ENCODE data around the gene PPP1R12B.
A peak's percentile ranks its signal among the peaks of the same experiment; 100 is the strongest.
"Not testable (repeated sequence)": the region's sequence is repeated elsewhere in the genome, so short reads cannot be mapped to it uniquely, and the experiment has no call there.

The PPP1R12B gene

GRCh38 chr1:202349206-202349928, 868 bp downstream of the PPP1R12B start:
- no peak for DNase-seq

- no peak for DNase-seq
Observed at GRCh38 chr1:202351725-202352124, 3.2 kb downstream of the PPP1R12B start.

GRCh38 chr1:202352583-202353197, 4.2 kb downstream of the PPP1R12B start:
- not testable (repeated sequence) for DNase-seq

- no peak for DNase-seq
Observed at GRCh38 chr1:202355944-202356553, 7.5 kb downstream of the PPP1R12B start.

GRCh38 chr1:202357506-202357905, 9.0 kb downstream of the PPP1R12B start:
- no peak for DNase-seq

GRCh38 chr1:202361224-202361623, 12.7 kb downstream of the PPP1R12B start:
- DNase-seq, result no peak

GRCh38 chr1:202361701-202362100, 13.2 kb downstream of the PPP1R12B start:
- no peak for DNase-seq

GRCh38 chr1:202362212-202362611, 13.7 kb downstream of the PPP1R12B start:
- DNase-seq, result no peak

GRCh38 chr1:202365092-202365815, 16.8 kb downstream of the PPP1R12B start:
- DNase-seq, result no peak

GRCh38 chr1:202367271-202367670, 18.8 kb downstream of the PPP1R12B start:
- no peak for DNase-seq

- DNase-seq, result not testable (repeated sequence)
Observed at GRCh38 chr1:202370906-202371305, 22.4 kb downstream of the PPP1R12B start.

GRCh38 chr1:202374099-202374498, 25.6 kb downstream of the PPP1R12B start:
- DNase-seq, result no peak

GRCh38 chr1:202375175-202375574, 26.7 kb downstream of the PPP1R12B start:
- not testable (repeated sequence) for DNase-seq

- no peak for DNase-seq
Observed at GRCh38 chr1:202376247-202376646, 27.7 kb downstream of the PPP1R12B start.

- DNase-seq, result peak; percentile 22
Observed at GRCh38 chr1:202379884-202380529, 31.5 kb downstream of the PPP1R12B start.

GRCh38 chr1:202380535-202380934, 32.0 kb downstream of the PPP1R12B start:
- not testable (repeated sequence) for DNase-seq

- not testable (repeated sequence) for DNase-seq
Observed at GRCh38 chr1:202381867-202382266, 33.4 kb downstream of the PPP1R12B start.

- DNase-seq, result not testable (repeated sequence)
Observed at GRCh38 chr1:202395831-202396230, 47.3 kb downstream of the PPP1R12B start.

- DNase-seq, result no peak
Observed at GRCh38 chr1:202397256-202397655, 48.8 kb downstream of the PPP1R12B start.

- not testable (repeated sequence) for DNase-seq
Observed at GRCh38 chr1:202398439-202398838, 49.9 kb downstream of the PPP1R12B start.

GRCh38 chr1:202401771-202402170, 53.3 kb downstream of the PPP1R12B start:
- DNase-seq, result not testable (repeated sequence)

GRCh38 chr1:202403381-202403780, 54.9 kb downstream of the PPP1R12B start:
- not testable (repeated sequence) for DNase-seq

GRCh38 chr1:202405928-202406327, 57.4 kb downstream of the PPP1R12B start:
- DNase-seq, result no peak

Measured in activated CD4-positive, alpha-beta T cell treated with anti-CD3 and anti-CD28 coated beads for 48 hours (primary cell).